HG02798 (cell line): ENCODE measurements around the gene ANGPTL3.

Experiments used
- ATAC-seq: cut with Tn5 transposase; IDR thresholded peaks from one replicate; pipeline ENCODE4 v1.9.1; 2021; ENCODE audit warnings: mild to moderate bottlenecking; ENCODE audit not compliant: unreplicated experiment, poor library complexity

ANGPTL3 gene

DNA sequence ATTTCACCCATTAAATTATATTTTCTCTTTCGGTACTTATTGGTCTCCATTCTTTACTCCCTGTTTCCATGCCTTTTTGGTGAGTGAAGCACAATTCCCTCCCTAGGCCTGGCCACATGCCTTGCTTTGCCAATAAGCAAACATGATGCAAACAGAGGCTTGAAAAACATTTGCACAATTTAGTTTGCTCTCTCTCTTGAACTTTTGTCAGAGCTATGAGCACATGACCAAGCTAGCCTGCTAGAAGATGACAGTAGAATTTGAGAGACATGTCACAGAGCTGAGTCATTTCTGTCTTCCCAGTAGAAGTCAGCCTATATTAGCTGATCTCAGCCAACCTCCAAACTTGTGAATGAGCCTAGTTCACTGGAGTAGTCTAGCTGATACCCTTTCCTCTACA lies 24.6 kb downstream of the ANGPTL3 start:
- ATAC-seq: peak; percentile 92

- ATAC-seq: peak; percentile 72
Observed at GRCh38 chr1:62625415-62625814, 28.1 kb downstream of the ANGPTL3 start.

DNA sequence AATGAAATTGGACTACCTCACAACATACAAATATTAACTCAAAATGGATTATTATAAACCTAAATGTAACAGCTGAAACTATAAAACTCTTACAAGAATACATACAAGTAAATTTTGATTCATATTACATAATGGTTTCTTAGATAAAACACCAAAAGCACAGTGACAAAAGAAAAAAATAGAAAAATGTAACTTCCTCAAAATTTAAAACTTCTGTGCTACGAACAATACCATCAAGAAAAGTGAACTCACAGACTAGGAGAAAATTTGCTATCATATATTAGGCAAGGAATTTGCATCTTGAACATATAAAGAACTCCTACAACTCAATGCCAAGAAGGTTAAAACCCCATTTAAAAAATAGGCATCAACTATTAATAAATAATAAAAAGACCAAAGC lies 31.2 kb downstream of the ANGPTL3 start:
- no peak for ATAC-seq

- ATAC-seq: no peak
Observed at GRCh38 chr1:62637392-62638105, 40.2 kb downstream of the ANGPTL3 start.

- ATAC-seq: no peak
Observed at GRCh38 chr1:62643283-62643682, 46.0 kb downstream of the ANGPTL3 start.

DNA sequence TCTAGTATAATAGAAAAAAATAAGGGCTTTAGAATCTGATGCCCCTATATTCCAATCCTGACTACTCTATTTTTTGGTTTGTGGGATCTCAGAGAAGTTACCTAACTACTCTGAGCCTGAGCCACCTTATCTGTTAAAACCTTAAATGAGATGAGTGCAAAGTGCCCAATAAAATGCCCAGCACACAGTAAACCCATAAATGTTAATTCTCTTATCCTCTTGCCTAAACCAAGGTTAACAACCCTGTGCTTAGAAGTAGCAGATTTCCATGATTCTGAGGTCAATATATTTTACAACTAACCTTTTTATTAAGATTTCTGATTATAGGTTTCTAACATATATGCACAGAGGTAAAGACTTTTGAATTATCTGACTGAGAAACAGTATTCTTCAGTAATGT lies 55.1 kb downstream of the ANGPTL3 start:
- no peak for ATAC-seq

DNA sequence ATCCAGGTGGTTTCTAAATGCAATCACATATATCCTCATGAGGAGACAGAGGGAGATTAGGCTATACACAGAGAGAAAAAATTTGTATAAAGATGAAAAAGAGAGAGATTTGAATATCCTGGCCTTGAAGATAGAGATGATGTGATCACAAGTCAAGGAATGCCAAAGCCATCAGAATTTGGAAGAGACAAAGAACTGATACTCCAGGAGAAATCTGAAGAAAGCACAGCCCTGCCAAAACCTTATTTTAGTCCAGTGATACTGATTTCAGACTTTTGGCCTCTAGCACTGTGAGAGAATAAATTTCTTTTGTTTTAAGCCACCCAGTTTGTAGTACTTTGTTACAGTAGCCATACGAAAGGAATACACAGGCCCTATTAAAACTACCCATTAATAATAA lies 57.4 kb downstream of the ANGPTL3 start:
- no peak for ATAC-seq
